H54 (cell line): ENCODE results near the gene KCNIP3.
"Not testable (repeated sequence)": the region's sequence is repeated elsewhere in the genome, so short reads cannot be mapped to it uniquely, and the experiment has no call there.

Experiments
- DNase-seq: peaks from one replicate; pipeline ENCODE4 v3.0.0; 2011; ENCODE audit warnings: low spot score, mixed read lengths; ENCODE audit not compliant: insufficient read length
- FAIRE-seq: peaks from 3 replicates; lab custom pipeline; 2011; peaks lifted over from hg19 to GRCh38; lab: Jason Lieb, UNC
- POLR2A ChIP-seq: IDR thresholded peaks from 2 replicates; pipeline ENCODE4 v1.6.1; 2011; ENCODE audit warnings: low read depth, mild to moderate bottlenecking, low read length

The KCNIP3 gene

DNA sequence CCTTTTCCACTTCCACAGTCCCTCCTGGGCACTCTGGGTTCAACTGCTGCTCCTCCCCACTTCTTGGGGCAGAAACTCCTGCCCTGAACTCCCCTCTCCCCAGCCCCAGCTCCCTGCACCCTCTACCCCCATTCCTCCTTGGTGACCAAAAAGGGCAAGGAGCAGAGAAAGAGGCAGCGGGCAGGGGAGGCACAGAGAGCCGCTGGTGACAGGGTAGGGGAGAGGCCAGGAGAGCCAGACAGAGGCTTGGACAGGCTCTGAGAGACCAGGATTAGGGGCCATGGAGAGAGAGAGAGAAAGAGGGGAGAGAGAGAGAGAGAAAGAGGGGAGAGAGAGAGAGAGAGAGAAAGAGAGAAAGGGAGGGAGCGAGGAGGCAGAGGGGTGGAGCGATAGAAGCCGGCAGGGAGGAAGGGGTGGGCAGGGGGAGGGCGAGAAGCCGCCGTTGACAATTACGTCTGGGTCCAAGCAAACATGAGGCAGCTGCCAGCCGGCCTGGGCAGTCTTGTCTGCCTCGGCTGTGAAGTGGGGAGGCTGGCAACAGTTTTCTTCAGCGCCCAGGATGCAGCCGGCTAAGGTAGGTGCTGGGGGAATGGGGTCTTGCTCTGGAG is at the start of gene KCNIP3:
Gene KCNIP3, plus strand, starts transcription at position 468 of the 608 bp plus-strand sequence. Its CDS starts 92 bp downstream, at position 560.
- DNase-seq: no peak
- no peak for TF ChIP-seq POLR2A
- FAIRE-seq: no peak

DNA sequence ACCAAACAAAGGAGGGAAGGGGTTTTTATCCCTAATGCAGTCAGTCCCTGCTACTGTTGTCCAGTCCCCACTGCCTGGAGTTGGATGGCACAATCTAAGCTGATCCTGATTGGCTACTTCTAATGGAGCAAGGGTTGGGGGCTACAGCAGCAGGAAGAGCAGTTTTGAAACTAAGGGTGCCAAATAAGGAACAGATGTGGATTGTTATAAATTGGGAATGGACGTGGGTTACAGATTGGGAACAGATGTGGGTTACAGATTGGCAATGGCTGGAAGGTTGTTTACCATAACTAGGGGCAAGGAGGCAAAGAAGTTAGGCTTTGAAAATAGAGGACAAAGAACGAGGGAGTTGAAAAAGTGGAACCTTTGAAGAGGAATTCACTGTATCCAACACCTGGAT is 38.9 kb upstream of the KCNIP3 start:
- FAIRE-seq (no peak), DNase-seq (no peak)
- no peak for TF ChIP-seq POLR2A

DNA sequence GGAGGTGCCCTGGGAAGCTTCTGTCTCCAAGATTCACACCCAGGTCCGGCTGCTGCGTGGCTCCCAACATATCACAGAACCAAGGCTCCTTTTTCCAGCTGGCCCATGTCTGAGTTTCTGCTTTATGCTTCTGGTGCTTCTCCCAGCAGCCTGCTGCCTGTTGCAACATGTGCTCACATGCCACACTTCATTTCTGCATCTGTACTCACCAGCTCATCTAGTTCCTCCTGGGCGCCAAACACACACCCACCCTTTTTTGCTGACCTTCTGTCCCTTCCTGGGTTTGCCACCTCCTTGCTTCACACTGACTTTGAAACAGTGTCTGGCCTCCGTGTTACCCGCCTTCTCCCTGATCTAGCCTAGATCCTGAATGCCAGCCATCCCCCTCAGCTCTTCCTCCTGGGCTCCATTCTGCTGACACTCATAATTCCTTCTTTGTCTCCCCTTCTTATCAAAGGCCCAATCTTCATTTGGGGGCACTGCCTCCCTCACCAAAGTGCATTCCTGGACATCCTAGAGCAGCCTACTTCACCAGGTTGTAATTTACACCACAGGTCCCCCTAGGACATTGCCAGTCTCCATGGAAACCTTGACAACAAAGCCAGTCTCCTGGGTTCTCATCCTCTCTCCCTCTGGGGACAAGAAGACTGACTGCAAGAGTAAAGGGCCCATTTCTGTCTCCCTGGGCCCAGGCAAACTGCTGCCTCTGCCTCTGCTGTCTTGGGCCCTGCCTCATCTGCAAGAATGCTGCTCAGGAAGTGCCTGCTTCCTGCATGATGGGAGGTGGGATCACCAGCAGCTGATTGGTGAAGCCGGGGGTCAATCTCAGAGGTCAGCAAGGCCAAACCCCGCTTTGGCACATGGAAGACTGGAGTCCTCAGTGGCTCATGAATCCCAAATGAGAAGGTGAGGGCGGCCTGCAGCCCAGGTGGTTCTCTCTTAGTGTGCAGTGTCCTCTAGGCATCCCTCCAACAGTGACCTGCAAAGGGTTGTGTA is 36.8 kb upstream of the KCNIP3 start:
- DNase-seq (no peak), FAIRE-seq (no peak)
- TF ChIP-seq POLR2A: no peak

DNA sequence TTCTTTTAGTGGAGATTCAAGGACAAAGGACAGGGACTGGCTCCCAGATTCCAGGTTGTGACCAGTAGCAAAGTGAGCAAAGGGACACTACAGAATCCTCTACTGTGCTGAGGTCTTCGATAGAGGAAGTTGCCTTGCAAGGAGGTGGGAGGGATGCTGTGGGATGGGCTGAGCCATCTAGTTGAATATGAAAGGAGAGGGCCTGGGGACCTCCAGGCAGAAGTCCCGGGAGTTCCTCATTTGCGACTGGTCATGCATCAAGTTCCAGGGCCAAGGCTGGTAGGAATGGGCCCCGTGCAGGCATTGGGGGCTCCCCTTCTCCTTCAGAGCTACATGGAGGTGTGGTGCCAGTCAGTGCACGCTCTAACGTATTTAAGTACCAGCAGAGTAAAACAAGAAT is 35.5 kb upstream of the KCNIP3 start:
- FAIRE-seq (no peak), DNase-seq (no peak)
- TF ChIP-seq POLR2A: no peak

DNA sequence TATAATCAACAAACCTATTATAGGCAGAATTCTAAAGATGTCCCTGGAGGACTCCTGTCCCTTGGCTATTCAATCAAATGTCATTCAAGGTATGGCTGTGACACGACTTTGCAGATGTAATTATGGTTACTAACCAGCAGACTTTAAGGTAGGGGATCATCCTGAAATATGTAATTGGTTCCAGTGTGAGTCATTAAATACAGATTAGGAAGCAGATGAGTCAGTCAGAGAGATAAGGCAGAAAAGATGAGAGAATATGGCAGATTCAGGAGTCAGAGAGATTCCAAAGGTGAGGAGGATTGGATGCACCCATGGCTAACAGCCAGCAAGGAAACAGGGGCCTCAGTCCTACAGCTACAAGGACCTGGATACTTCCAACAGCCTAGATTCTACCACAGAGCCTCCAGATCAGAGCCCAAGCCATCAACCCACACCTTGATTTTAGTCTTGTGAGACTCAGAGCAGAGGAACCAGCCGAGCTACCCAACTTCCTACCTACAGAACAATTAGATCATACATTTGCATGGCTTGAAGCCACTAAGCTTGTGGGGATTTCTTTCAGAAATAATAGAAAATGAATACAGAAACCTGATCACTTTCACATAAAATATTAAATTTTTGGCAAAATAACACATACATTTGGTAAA is 34.1 kb upstream of the KCNIP3 start:
- FAIRE-seq (no peak), DNase-seq (no peak)
- TF ChIP-seq POLR2A: no peak

DNA sequence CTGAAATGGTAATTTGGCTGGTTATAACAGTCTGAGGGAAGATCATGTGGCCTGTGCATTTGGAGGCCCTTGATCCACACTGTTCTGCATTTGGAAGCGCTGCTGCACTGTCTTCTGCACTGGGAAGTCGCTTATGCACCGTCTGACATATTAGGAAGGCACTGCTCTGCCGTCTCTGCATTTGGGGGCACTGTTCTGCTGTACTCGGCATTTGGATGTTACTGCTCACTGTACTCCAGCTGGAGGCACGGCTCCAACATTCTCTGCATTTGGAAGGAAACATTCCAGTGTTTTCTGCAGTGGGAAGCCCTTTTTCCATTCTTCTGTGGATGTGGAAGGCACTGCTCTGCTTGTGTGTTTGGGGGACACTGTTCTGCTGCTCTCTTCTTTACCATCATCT is 32.5 kb upstream of the KCNIP3 start:
- no peak for FAIRE-seq
- no peak for DNase-seq
- no peak for TF ChIP-seq POLR2A

DNA sequence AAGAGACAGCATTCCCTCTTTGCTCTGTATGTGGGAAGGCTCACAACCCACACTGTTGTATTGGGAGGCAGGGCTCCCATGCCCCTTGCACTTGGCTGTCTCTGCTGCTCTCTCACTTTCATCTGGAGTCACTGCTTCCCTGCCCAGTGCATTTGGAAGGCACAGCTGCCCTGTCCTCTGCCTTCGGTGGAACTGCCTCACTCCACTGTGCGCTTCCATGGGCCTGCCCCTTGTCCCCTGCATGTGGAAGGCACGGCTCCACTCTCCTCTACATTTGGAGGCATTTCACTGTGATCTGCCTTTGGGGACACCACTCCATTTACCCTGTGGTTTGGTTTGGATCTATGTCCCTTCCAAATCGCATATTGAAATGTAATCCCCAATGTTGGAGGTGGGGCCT is 32.0 kb upstream of the KCNIP3 start:
- DNase-seq (no peak), FAIRE-seq (no peak)
- no peak for TF ChIP-seq POLR2A

DNA sequence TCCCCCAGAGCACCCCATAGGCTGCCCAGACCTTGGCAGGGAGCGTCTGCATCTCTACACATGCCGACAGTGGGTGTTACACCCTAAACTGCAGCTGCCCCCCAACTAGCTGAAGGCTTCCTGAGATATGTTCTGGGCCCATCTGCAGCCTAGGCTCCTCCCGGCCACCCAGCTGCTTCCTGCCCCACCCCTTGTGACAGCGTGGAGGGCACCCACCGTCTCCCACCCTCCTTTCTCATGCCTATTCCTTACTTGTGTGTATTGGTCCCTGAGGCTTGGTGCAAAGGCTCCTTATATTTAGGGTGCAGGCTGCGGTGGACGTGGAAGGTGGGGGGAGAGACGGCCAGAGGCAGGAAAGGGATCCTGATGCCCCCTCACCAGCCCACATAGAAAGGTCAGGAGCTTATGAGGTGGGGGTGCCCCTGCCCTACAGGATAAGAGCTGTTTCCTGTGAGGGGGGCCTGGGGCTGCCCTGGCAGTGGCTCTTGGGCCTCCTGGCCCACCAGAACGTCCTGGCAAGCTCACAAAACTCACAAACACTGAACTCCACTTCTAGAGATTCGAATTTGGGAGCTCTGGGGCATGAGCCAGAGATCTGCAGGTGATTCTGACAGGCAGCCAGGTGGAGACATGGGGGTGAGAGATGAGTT is 30.2 kb upstream of the KCNIP3 start:
- DNase-seq (no peak), FAIRE-seq (no peak)
- TF ChIP-seq POLR2A: no peak

DNA sequence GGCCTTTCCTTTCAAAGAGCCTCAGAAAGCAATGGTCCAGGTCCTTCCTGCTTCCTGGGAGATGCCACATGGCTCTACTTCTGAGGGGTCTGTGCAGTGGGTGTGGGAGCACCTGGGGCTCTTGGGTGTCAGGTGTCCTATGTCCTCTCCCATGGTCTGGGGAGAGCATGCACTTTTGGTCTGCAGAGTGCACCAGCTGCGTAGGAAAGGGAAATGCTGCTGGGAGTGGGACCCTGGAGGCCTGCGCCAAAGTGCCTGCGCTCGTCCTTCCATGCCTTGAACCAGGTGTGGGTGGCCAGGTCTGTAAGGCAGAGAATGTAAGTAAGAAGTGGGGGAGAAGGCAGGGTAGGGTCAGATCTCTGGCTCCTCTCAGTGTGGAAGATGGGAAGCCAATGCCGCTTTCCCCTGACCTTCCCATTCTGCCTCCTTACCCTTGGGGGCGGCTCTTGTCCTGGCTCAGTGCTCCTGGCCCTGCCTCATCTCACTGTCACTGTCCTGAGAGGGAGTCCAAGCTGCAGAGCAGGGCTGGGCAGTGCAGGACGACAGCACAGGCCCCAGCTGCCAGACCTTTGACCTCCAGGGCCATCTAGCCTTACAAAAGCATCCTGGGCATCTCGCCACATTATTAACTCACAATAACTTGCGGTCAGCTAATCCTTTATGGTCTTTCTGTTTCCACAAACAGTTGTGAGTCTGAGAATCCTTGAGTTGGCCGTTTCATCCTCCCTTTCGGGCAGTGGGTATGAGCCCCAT is 29.5 kb upstream of the KCNIP3 start:
- no peak for FAIRE-seq
- DNase-seq: no peak
- TF ChIP-seq POLR2A: no peak

DNA sequence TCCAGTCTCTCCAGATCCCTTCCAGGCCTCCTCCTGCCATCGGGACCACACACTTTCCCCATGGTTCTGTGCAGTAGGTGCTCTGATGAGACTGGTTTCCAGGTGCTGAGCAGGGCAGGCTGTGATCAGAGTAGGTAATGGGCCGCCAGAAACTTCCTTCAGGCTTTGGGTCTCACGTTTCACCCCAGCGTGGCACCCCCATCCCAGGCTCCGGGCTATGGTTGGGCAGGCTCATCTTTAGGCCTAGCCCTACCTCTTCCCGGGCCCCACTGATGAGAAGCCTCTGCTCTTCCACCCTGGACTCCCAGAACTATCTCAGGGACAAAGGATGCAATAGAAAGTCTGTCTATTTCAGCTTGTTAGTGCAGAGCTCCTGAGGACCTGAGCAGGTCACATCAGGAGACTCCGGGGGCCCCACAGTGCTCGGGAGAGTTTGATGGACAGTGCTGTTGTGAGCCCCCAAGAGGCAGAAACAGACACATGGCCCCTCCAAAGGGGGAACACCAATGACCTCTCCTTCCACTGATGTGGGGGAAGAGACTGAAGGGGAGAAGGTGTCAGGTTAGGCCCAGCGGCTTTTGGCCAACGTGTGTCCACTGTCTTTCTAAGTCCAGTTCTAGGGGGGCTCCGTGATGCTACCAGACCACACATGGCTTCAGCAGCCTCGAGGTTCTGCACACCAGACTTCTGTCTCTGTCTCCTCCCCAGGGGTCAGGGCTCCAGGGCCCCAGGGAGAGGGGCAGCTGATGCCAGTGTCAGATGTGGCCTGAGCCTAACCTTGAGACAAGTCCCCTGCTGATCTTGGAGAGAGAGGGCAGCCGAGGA is 28.7 kb upstream of the KCNIP3 start:
- DNase-seq (no peak), FAIRE-seq (no peak)
- TF ChIP-seq POLR2A: no peak

DNA sequence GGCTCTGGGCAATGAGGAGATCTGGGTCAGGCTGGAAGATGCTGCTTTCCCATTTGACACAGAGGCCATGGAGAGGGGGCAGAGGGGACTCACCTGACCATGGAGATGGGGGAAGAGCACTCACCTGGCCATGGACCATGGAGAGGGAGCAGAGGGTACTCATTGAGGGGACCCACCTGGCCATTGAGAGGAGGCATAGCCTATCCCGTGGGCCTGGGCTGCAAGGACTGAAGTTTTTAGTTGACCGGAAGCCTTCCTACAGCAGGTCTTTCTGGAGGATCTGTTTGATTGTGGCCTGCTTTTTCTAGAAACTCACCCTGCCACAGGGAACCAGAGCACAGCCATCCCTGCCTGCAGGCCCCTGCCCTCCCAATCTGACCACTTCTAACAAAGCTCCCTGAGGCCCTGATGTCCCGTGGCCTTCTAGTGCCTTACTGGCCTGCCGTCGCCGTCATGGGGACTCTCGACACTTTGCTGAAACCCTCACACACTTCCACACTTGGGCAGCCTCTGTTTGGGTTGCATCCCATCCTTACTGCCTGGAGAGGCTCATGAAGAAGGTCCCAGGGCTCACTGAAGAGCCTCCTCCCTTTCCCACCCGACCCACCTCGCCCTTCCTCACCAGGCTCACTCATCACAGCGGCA is 28.0 kb upstream of the KCNIP3 start:
- TF ChIP-seq POLR2A: no peak
- FAIRE-seq (no peak), DNase-seq (no peak)

DNA sequence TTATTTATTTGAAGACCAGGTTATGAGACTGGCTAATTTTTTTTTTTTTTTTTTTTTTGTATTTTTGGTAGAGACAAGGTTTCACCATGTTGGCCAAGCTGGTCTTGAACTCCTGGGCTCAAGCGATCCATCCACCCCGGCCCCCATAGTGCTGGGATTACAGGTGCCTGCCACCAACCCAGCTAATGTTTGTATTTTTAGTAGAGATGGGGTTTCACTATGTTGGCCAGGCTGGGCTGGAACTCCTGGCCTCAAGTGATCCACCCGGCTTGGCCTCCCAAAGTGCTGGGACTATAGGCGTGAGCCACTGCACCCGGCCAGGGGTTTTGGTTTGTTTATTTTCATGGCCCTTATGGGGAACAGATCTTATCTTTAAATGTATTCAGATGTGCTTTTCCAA is 27.4 kb upstream of the KCNIP3 start:
- not testable (repeated sequence) for FAIRE-seq, DNase-seq
